DND-41 (cell line): ENCODE measurements around the gene ZNF277.

Experiments
- CTCF ChIP-seq: IDR thresholded peaks from 2 replicates; pipeline ENCODE4 v1.5.1; 2012; ENCODE audit warnings: borderline replicate concordance, low read length, moderate library complexity, mild to moderate bottlenecking; ENCODE audit not compliant: poor library complexity, severe bottlenecking; ENCODE audit errors: extremely low read depth
- EZH2 ChIP-seq: IDR thresholded peaks from 3 replicates; pipeline ENCODE4 v1.6.1; 2012; ENCODE audit warnings: borderline replicate concordance, low read depth, mild to moderate bottlenecking, moderate library complexity, low read length, inconsistent platforms; ENCODE audit not compliant: severe bottlenecking

- TF ChIP-seq CTCF (no peak), EZH2 (no peak)
These were observed 10.8 kb upstream of the ZNF277 start for GRCh38 chr7:112195717-112196116.
